Stomach (tissue), 4 donors: ENCODE results near the gene TMEM181.

Experiments
- EP300 ChIP-seq: sonication (generic); formaldehyde crosslinking; IDR thresholded peaks from one replicate; pipeline ENCODE4 v1.6.1; 2017; ENCODE audit warnings: antibody characterized with exemption
- POLR2A ChIP-seq, 4 donors: fragments of 450-650 bp; IDR thresholded peaks; one replicate each; pipeline ENCODE4 v1.6.1; 2016; ENCODE audit warnings: antibody characterized with exemption in 4 of 4, control low read depth in 2 of 4, mild to moderate bottlenecking in 1 of 4, moderate library complexity in 1 of 4
- POLR2AphosphoS5 ChIP-seq, 3 donors: sonication (generic); formaldehyde crosslinking; IDR thresholded peaks; one replicate each; pipeline ENCODE4 v1.6.1; 2016; ENCODE audit warnings: antibody characterized with exemption in 3 of 3
- TF ChIP-seq, protein P1 (sequence below), 7 experiments: fragments of 450-650 bp in 4 of 7; fragments of 200-600 bp in 3 of 7; sonication (generic) in 3 of 7; IDR thresholded peaks; one replicate each; pipeline ENCODE4 v1.5.1; 2016 to 2019; ENCODE audit warnings: antibody characterized with exemption in 7 of 7, control low read depth in 2 of 7, mild to moderate bottlenecking in 1 of 7

DNA sequence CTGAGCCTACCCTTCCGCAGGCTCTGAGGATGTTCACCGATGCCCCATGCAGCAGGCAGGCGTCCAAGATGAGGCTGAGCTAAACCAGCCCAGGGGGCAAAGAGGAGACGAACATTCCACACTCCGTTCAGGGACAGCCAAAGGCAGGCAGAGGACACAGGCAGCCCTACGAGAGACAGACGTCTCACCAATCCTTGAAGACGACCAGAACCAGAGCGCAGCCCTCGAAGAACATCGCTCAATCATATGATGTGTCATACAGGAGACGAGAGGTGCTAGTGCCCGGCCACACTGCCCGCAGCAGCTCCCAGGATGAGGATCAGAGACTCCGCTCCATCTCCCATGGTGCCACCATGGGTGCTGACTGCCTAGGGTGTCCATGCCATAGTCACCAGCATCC is 35.6 kb upstream of the TMEM181 start:
- TF ChIP-seq, protein P1, sequence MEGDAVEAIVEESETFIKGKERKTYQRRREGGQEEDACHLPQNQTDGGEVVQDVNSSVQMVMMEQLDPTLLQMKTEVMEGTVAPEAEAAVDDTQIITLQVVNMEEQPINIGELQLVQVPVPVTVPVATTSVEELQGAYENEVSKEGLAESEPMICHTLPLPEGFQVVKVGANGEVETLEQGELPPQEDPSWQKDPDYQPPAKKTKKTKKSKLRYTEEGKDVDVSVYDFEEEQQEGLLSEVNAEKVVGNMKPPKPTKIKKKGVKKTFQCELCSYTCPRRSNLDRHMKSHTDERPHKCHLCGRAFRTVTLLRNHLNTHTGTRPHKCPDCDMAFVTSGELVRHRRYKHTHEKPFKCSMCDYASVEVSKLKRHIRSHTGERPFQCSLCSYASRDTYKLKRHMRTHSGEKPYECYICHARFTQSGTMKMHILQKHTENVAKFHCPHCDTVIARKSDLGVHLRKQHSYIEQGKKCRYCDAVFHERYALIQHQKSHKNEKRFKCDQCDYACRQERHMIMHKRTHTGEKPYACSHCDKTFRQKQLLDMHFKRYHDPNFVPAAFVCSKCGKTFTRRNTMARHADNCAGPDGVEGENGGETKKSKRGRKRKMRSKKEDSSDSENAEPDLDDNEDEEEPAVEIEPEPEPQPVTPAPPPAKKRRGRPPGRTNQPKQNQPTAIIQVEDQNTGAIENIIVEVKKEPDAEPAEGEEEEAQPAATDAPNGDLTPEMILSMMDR (IDR thresholded peaks at IDR 0.05) = no peak
- TF ChIP-seq POLR2AphosphoS5 (IDR thresholded peaks at IDR 0.05) (no peak), POLR2A (IDR thresholded peaks at IDR 0.05) (no peak), EP300 (no peak)
